OCI-LY1 (cell line): ENCODE data around the gene UGGT1.

ENCODE experiments used
- CTCF ChIP-seq: fragments of 200-600 bp; sonication (generic), shearing (Covaris generic); IDR thresholded peaks from 2 replicates; pipeline ENCODE4 v1.5.1; 2017; ENCODE audit warnings: mild to moderate bottlenecking, antibody characterized with exemption, low read length, moderate library complexity, mixed read lengths
- EZH2 ChIP-seq: fragments of 200-600 bp; sonication (generic), shearing (Covaris generic); IDR thresholded peaks from 2 replicates; pipeline ENCODE4 v1.8.0; 2017; ENCODE audit warnings: borderline replicate concordance, mixed run types, mild to moderate bottlenecking, antibody characterized with exemption, low read length, moderate library complexity, mixed read lengths

DNA sequence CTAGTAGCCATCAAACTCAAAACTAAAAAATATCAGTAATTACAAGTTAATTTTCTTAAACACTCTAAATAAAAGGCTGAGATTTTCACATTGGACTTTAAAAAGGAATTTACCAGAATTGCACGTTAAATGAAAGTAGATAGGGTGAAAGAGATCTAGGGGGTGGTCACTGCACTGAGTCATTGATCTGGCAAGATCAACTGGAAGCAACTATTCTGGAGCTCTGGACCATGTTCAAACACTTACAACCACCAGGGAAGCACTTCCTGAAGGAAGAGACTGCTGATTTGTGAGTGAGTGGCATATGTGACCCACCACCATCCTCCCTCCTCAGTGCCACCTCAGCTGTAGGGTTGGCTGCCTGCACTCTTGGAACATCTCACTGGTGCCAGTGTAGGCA is 111.8 kb downstream of the UGGT1 start:
- TF ChIP-seq CTCF: no peak
- TF ChIP-seq EZH2: no peak
